COLO668 (cell line): Measurements from ENCODE around the gene EIF2D.
A peak's percentile ranks its signal among the peaks of the same experiment; 100 is the strongest.
"Not testable (repeated sequence)": the region's sequence is repeated elsewhere in the genome, so short reads cannot be mapped to it uniquely, and the experiment has no call there.

Experiments
- DNase-seq: peaks from one replicate; lab custom pipeline; 2025; ENCODE audit not compliant: unreplicated experiment; lab: John Stamatoyannopoulos, UW

EIF2D gene, protein sequence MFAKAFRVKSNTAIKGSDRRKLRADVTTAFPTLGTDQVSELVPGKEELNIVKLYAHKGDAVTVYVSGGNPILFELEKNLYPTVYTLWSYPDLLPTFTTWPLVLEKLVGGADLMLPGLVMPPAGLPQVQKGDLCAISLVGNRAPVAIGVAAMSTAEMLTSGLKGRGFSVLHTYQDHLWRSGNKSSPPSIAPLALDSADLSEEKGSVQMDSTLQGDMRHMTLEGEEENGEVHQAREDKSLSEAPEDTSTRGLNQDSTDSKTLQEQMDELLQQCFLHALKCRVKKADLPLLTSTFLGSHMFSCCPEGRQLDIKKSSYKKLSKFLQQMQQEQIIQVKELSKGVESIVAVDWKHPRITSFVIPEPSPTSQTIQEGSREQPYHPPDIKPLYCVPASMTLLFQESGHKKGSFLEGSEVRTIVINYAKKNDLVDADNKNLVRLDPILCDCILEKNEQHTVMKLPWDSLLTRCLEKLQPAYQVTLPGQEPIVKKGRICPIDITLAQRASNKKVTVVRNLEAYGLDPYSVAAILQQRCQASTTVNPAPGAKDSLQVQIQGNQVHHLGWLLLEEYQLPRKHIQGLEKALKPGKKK

DNA sequence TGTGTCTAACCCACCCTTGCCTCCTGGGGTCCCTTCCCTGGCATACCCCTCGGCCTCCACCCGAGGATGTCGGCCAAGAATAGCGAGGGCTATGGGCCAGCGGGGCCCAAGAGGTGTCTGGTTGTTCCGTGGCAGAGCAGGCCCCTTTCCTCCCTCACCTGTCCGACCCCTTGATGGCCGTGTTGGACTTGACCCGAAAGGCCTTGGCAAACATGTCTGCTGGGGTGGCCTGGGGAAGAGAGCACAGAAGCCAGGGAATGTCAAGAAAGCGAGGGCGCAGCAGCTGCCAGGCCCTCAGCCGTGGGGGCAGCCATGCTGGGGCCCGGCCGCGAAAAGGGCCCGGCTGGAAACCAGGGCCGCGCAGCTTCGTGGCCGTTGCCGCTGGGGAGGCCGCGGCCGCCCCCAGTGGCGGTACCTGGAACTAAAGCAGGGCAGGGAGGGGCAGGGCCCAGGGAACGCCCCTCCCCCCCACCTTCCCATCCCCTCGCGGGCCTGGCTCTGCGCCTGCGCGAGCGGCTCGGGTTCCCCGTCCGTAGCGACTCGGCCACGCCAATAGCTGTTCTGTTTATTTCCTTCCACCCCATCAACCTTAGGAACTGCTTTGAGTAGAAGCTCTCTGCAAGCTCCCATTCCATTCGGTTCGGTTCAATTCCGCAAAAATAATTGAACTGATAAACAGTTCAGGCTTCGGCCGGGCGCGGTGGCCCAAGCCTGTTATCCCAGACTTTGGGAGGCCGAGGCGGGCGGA, at the start of gene EIF2D:
Gene EIF2D (minus strand): TSS at position 337 of the 748 bp plus-strand sequence. CDS start 123 bp downstream, at position 214.
- DNase-seq: peak; percentile 98

GRCh38 chr1:206661161-206661820, 49.0 kb upstream of the EIF2D start:
- no peak for DNase-seq

GRCh38 chr1:206660136-206660535, 47.9 kb upstream of the EIF2D start:
- no peak for DNase-seq

- no peak for DNase-seq
These were observed 46.7 kb upstream of the EIF2D start for GRCh38 chr1:206658981-206659273.

- peak; percentile 26 for DNase-seq
These were observed 46.2 kb upstream of the EIF2D start for GRCh38 chr1:206658264-206658980.

DNA sequence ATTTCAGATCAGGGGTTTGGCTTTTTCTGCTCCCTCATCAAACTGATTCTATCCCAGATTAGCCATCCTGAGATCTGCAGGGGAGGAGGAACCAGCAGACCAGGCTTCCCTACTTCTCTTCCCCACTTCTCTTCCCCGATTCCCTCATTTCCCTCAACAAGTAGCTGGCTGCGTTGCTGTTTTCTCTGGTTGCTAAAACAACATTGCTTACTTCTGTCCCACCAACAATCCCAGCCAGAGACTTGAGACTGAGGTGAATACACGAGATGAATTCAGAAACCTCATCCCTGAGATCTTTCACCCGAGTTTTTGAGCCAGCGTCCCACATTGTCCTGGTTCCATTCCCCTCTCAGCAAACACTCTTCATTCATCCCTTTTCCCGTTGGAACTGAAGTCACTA, 45.5 kb upstream of the EIF2D start:
- no peak for DNase-seq

DNA sequence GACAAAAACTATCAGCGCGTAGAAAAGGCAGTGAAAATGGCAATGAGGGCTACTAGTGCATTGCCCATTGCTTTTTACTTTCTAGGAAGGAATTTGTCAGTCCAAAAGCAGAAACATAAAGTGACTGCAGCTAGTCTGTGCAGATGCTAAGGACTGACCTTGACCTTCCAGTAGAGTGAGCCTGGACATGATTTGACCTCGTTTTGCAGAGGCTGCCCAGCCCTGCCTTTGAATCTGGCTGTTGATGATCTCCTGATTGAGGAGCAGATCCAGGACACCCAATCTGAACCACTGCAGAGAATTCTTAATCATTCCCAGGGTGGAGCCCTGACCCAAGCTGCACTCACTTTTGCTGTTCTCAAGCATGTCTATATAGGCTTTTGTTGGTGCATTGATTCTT, 44.7 kb upstream of the EIF2D start:
- DNase-seq: no peak

DNA sequence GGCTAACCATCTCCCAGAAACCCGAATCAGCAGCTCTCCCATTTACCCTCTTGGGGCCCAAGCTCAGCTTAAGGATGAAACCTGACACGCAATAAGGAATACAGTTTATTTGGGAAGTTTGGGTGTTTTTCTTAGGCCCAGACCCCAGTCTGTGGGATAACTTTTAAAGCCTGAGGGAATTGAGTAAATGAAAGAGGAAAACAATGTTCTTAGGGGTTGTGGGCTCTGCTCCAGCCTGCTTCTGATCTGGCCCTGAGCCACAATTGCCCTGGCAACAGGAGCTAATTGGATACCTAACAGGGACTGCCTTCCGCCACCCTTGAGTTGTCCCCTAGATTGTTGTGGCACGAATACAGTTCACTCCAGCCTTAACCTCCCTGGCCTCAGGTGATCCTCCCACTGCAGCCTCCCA, 43.2 kb upstream of the EIF2D start:
- no peak for DNase-seq

DNA sequence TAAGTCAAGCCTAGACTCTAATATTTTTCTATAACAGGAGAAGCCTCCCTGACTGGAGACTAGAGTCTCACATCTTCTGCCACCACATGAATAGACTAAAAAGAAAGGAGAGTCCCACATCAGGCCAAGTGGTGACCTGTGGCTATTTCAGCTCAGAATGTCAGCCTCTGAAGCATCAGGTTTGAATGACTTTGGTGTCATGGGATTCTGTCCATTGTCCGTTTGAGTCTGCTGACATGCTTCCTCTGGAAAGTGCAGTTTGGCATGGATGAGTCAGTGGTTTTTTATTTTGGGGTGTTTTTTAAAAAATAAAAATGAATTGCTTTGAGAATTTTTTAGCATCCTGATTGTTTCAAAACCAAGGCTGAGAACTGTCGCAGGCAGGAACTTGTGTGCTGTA, 42.6 kb upstream of the EIF2D start:
- DNase-seq: no peak

- DNase-seq: no peak
These were observed 41.6 kb upstream of the EIF2D start for GRCh38 chr1:206653715-206654459.

- no peak for DNase-seq
These were observed 40.0 kb upstream of the EIF2D start for GRCh38 chr1:206651958-206652890.

DNA sequence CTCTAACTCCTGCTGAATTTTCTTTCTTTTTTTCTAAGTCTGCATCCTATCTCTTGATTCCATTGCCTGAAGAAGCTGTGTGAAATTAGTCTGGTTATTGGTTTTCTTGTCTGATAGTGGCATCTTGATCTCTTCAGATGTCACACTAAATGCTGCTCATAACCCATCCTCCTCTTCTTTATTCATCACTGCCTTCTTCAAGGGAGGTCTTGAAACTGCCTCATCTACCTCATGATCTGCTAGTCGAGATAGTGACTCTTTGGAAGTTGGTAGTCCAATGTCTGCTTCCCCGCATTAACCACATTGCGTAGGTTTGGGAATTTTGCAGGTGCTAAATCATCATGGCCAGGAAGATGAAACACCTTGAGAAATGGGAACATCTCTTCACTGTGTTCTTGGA, 38.7 kb upstream of the EIF2D start:
- DNase-seq: no peak

GRCh38 chr1:206649261-206649921, 37.1 kb upstream of the EIF2D start:
- DNase-seq: no peak

- DNase-seq: no peak
These were observed 35.0 kb upstream of the EIF2D start for GRCh38 chr1:206647224-206647623.

GRCh38 chr1:206646504-206646903, 34.2 kb upstream of the EIF2D start:
- no peak for DNase-seq

- no peak for DNase-seq
These were observed 30.9 kb upstream of the EIF2D start for GRCh38 chr1:206643118-206643698.

DNA sequence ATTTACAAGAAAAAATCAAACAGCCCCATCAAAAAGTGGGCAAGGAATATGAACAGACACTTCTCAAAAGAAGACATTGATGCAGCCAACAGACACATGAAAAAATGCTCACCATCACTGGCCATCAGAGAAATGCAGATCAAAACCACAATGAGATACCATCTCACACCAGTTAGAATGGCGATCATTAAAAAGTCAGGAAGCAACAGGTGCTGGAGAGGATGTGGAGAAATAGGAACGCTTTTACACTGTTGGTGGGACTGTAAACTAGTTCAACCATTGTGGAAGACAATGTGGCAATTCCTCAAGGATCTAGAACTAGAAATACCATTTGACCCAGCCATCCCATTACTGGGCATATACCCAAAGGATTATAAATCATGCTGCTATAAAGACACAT, 29.8 kb upstream of the EIF2D start:
- DNase-seq: not testable (repeated sequence)

DNA sequence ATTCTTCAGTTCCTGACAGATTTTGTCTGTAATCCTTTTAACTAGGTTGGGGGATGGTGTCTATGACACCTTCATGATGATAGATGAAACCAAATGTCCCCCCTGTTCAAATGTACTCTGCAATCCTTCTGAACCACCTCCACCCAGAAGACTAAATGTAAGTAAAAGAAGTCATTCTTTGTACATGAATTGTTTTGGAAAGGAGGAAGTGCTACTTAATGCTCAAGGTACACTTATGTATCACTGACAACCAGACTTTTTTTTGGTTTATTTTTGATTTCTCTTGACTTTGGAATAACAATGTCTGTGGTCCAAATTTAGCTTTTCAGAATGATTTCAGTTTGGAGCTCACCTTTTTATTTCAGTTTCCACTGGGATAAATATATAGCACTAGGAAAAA, 25.3 kb upstream of the EIF2D start:
- DNase-seq: no peak
